ENCODE data around the gene TPCN1. TPM values are rescaled to one million over a fixed set of nuclear protein-coding genes. Genes with fewer than 3 reads are reported as not detected.

Gene TPCN1
- total RNA-seq, 1 experiment from 2014 or later, result 13.5 TPM

DNA sequence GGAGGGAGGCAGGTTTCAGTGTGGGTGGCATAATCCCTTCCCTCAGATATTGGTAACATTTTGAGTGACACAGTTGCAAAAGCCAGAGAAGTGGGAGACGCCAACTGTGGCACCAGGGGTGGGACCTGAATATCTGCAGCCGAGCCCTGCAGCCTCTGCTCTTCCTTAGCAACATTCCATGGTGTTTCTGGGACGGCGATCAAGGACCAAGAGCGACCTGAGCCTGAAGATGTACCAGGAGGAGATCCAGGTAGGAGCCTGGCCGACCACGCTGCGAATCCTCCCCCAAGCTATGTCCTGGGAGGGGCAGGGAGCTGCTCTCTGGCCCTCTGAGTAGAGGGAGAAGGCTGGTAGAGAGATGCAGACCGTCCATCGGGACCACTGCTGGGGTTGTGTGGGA is 71.8 kb downstream of the TPCN1 start:
- Mint-ChIP-seq H3K27ac (no peak overlapping the region; a peak in 1 of 7 replicates), H3K4me3 (no peak overlapping the region), H3K4me1 (peaks cover 0 to 2% of the 10 kb centered on the region in 2 experiments; a peak in 2 of 4 replicates), H3K27me3 (ENCODE audit: low read depth) (no peaks in the 10 kb centered on the region), H3K36me3 (ENCODE audit: insufficient read depth in 1 of 3, low read depth in 3 of 3) (peaks cover 3 to 19% (median 6%) of the 10 kb centered on the region in 3 experiments; a peak in 5 of 7 replicates), H3K9me3 (no peaks in the 10 kb centered on the region)
- H2AK5ac ChIP-seq (ENCODE audit: insufficient read length, low read length), result no peak overlapping the region
- no peak overlapping the region for H2BK5ac ChIP-seq (ENCODE audit: insufficient read length, low read length)
- no CpG with 5 or more reads among the region's 10 CpGs for WGBS (ENCODE audit: extremely low coverage, insufficient read length, low lambda C conversion rate)
- no peak for DNase-seq
- H3K4me1 ChIP-seq (ENCODE audit: insufficient read depth, low read length), result no peaks in the 10 kb centered on the region
- no peak overlapping the region for H4K5ac ChIP-seq (ENCODE audit: insufficient read length, low read depth, low read length)
- H3K27me3 ChIP-seq (ENCODE audit: insufficient read depth, low read length), result no peaks in the 10 kb centered on the region
- no peak for TF ChIP-seq CTCF (conservative IDR thresholded peaks at IDR 0.05)
- H3K9me3 ChIP-seq (ENCODE audit: control insufficient read depth, low read depth, low read length), result no peaks in the 10 kb centered on the region
- H3K4ac ChIP-seq (ENCODE audit: low read depth, low read length), result no peak overlapping the region
- no peak overlapping the region for H3T11ph ChIP-seq (ENCODE audit: low read length)
- H4K91ac ChIP-seq (ENCODE audit: insufficient read length, low read depth, low read length), result no peak overlapping the region
- no peak overlapping the region for H2BK15ac ChIP-seq (ENCODE audit: low read depth, low read length)
- H3K14ac ChIP-seq (ENCODE audit: insufficient read depth, low read length), result no peak overlapping the region
- no peaks in the 10 kb centered on the region for H3K79me2 ChIP-seq (ENCODE audit: insufficient read depth, low read length)
- no peak overlapping the region for H3K4me2 ChIP-seq (ENCODE audit: insufficient read depth, insufficient read length, low read length)
- H3K9ac ChIP-seq (ENCODE audit: extremely low read depth, insufficient read length, low read length), result no peak overlapping the region
- H4K20me1 ChIP-seq (ENCODE audit: control insufficient read depth, insufficient read depth, insufficient read length), result no peaks in the 10 kb centered on the region
- no peaks in the 10 kb centered on the region for H3K79me1 ChIP-seq (ENCODE audit: insufficient read depth, low read depth, low read length, poor library complexity, severe bottlenecking)
- H2BK120ac ChIP-seq (ENCODE audit: low read depth, low read length, poor library complexity, severe bottlenecking), result no peak overlapping the region
- H3K23ac ChIP-seq (ENCODE audit: insufficient read length, low read depth, low read length), result no peak overlapping the region
- no peak overlapping the region for H3K56ac ChIP-seq (ENCODE audit: insufficient read length, low read depth, low read length)
- no peaks in the 10 kb centered on the region for H3K23me2 ChIP-seq (ENCODE audit: insufficient read length, low read depth, low read length, poor library complexity, severe bottlenecking)
- H3K18ac ChIP-seq (ENCODE audit: insufficient read length, low read depth, low read length), result no peak overlapping the region
- H4K8ac ChIP-seq (replicated peaks; ENCODE audit: insufficient read length, low read depth, low read length), result no peak overlapping the region
- H2BK12ac ChIP-seq (ENCODE audit: insufficient read length, low read depth, low read length), result no peak overlapping the region
- no peak overlapping the region for H2AFZ ChIP-seq (ENCODE audit: low read length)
- no peak overlapping the region for H3K27ac ChIP-seq (ENCODE audit: insufficient read length, low read depth, low read length)
- H2BK20ac ChIP-seq (ENCODE audit: low read depth, low read length, poor library complexity, severe bottlenecking), result no peak overlapping the region

Data from H9 (cell line).